ENCODE data around the gene C3. TPM values are rescaled to one million over a fixed set of nuclear protein-coding genes. Genes with fewer than 3 reads are reported as not detected.

C3 gene
- total RNA-seq, 1 donor from 2014 or later, result 0.37 TPM

DNA sequence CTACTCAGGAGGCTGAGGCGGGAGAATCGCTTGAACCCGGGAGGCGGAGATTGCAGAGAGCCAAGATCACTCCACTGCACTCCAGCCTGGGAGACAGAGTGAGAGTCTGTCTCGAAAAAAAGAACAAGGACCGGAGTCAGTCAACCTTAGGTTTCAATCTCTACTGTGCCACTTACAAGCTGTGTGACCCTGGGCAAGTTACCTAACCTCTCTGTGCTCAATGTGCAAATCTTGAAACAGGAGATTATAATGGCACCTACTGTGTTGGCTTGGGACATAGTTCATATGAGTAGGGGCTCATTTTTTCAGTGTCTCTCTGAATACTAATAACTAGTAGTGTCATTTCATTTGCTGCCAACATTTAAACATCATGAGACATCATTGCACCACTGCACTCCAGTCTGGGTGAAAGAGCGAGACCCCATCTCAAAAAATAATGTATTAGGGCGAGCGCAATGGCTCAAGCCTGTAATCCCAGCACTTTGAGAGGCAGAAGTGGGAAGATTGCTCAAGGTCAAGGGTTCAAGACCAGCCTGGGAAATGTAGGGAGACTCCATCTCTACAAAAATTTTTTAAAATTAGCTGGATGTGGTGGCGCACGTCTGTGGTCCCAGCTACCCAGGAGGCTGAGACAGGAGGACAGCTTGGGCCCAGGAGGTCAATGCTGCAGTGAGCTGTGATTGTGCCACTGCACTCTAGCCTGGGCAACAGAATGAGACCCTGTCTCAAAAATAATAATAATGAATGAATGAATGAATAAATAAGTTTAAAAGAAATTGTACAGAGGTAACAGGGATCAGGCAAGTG is 5.5 kb downstream of the C3 start:
- H3K4me1 Mint-ChIP-seq, result peaks cover 5% of the 10 kb centered on the region
- no peak overlapping the region for H3K27ac Mint-ChIP-seq (ENCODE audit: unreplicated experiment)
- no peaks in the 10 kb centered on the region for H3K36me3 Mint-ChIP-seq (ENCODE audit: low read depth)
- no peak overlapping the region for H3K4me3 Mint-ChIP-seq
- TF ChIP-seq CTCF (conservative IDR thresholded peaks at IDR 0.05), result no peak
- H3K27me3 Mint-ChIP-seq (ENCODE audit: low read depth), result peaks cover 55% of the 10 kb centered on the region
- no peak for DNase-seq (ENCODE audit: low read depth, low spot score)
- peaks cover 5% of the 10 kb centered on the region for H3K9me3 Mint-ChIP-seq

- DNase-seq (ENCODE audit: low read depth, low spot score), result no peak
- H3K36me3 Mint-ChIP-seq (ENCODE audit: low read depth), result no peaks in the 10 kb centered on the region
- H3K27me3 Mint-ChIP-seq (ENCODE audit: low read depth), result peaks cover 58% of the 10 kb centered on the region
- no peak for TF ChIP-seq CTCF (conservative IDR thresholded peaks at IDR 0.05)
- no peak overlapping the region for H3K4me3 Mint-ChIP-seq
- peaks cover 5% of the 10 kb centered on the region for H3K4me1 Mint-ChIP-seq
- no peak overlapping the region for H3K27ac Mint-ChIP-seq (ENCODE audit: unreplicated experiment)
- H3K9me3 Mint-ChIP-seq, result peaks cover 5% of the 10 kb centered on the region
These were observed 6.4 kb downstream of the C3 start for GRCh38 chr19:6713773-6714692.

DNA sequence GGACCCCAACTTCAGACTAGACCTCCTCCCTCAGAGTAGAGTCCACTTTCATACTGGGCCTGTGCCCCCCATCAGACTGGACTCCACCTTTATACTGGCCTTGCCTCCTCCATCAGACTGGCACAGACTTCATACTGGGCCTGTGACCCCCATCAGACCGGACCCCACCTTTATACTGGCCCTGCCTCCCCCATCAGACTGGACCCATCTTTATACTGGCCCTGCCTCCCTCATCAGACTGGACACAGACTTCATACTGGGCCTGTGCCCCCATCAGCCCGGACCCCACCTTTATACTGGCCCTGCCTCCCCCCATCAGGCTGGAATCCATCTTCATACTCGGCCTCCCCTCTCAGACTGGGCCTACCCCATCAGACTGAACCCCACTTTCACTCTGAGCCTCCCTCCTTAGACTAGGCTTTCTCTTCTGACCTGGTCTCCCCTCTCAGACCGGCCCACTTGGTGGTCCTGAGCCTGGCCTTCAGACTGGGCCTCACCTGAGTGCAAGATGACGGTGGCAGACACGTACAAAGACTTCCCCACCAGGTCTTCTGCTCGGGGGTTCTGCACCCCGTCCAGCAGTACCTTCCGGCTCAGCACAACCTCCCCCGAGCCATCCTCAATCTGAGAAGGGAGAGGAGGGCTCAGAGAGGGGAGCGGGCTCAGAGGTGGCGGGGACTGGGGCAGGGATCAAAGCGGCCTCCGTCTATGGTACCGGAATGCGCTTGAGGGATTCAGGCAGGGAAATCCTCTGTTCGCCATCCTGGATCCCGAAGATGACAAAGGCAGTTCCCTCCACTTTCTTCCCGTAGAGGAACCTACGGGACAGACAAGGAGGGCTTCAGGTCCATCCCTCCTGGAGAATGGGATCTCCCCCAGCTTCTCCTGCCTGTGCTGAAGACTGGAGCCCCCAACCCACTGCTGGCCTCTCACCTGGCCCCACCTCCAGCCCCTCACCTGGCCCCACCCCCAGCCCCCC is 7.5 kb downstream of the C3 start:
- H3K36me3 Mint-ChIP-seq (ENCODE audit: low read depth), result no peaks in the 10 kb centered on the region
- H3K9me3 Mint-ChIP-seq, result peaks cover 5% of the 10 kb centered on the region
- peaks cover 5% of the 10 kb centered on the region for H3K4me1 Mint-ChIP-seq
- H3K27me3 Mint-ChIP-seq (ENCODE audit: low read depth), result peaks cover 69% of the 10 kb centered on the region
- no peak for DNase-seq (ENCODE audit: low read depth, low spot score)
- H3K27ac Mint-ChIP-seq (ENCODE audit: unreplicated experiment), result no peak overlapping the region
- no peak overlapping the region for H3K4me3 Mint-ChIP-seq
- no peak for TF ChIP-seq CTCF (conservative IDR thresholded peaks at IDR 0.05)

- H3K27ac Mint-ChIP-seq (ENCODE audit: unreplicated experiment), result no peak overlapping the region
- peaks cover 68% of the 10 kb centered on the region for H3K27me3 Mint-ChIP-seq (ENCODE audit: low read depth)
- H3K9me3 Mint-ChIP-seq, result peaks cover under 1% of the 10 kb centered on the region
- TF ChIP-seq CTCF (conservative IDR thresholded peaks at IDR 0.05), result no peak
- no peak overlapping the region for H3K4me3 Mint-ChIP-seq
- no peak for DNase-seq (ENCODE audit: low read depth, low spot score)
- no peaks in the 10 kb centered on the region for H3K36me3 Mint-ChIP-seq (ENCODE audit: low read depth)
- H3K4me1 Mint-ChIP-seq, result peaks cover 1% of the 10 kb centered on the region
These were observed 8.2 kb downstream of the C3 start for GRCh38 chr19:6712231-6712630.

DNA sequence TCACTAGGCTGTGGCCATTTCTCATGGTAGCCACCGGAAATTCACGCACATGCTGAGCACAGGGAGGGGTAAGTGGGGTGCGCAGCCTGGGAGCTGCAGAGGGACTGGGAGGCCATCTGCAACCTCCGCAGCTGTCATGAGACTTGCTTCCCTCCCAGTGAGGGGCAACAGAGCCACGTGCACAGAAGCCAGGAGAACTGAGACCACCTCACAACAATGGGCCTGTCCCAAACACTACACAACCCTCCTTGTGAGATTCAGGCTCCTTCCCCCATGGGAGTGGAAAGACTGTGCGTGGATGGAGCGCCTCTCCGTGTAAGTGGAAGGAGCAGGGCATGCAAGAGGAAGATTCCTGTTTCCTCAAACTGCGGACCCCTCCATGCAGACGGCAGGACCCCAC is 8.8 kb downstream of the C3 start:
- Mint-ChIP-seq H3K4me1 (no peaks in the 10 kb centered on the region), H3K36me3 (ENCODE audit: low read depth) (no peaks in the 10 kb centered on the region), H3K27ac (ENCODE audit: unreplicated experiment) (no peak overlapping the region), H3K9me3 (no peaks in the 10 kb centered on the region), H3K27me3 (ENCODE audit: low read depth) (peaks cover 62% of the 10 kb centered on the region), H3K4me3 (no peak overlapping the region)
- no peak for DNase-seq (ENCODE audit: low read depth, low spot score)
- TF ChIP-seq CTCF (conservative IDR thresholded peaks at IDR 0.05), result no peak
